GM19397 (cell line): Measurements from ENCODE around the gene ACOT8.
A peak's percentile ranks its signal among the peaks of the same experiment; 100 is the strongest.
"Not testable (repeated sequence)": the region's sequence is repeated elsewhere in the genome, so short reads cannot be mapped to it uniquely, and the experiment has no call there.

Source experiments
- ATAC-seq: cut with Tn5 transposase; IDR thresholded peaks from one replicate; pipeline ENCODE4 v1.9.1; 2021; ENCODE audit warnings: mild to moderate bottlenecking, moderate library complexity; ENCODE audit not compliant: unreplicated experiment

ACOT8 gene

DNA sequence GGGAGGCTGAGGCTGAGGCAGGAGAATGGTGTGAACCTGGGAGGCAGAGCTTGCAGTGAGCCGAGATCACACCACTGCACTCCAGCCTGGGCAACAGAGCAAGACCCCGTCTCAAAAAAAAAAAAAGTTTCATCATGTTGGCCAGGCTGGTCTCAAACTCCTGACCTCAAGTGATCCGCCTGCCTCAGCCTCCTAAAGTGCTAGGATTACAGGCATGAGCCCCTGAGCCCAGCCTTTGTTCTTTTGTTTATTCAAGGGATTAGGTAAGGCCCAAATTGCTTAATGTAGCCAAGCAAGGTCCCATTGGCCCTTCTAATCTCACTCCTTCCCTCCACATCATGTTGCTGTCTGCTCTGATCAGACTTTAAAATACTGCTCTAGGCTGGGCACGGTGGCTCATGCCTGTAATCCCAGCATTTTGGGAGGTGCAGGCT is 27.5 kb downstream of the ACOT8 start:
- ATAC-seq, result not testable (repeated sequence)

DNA sequence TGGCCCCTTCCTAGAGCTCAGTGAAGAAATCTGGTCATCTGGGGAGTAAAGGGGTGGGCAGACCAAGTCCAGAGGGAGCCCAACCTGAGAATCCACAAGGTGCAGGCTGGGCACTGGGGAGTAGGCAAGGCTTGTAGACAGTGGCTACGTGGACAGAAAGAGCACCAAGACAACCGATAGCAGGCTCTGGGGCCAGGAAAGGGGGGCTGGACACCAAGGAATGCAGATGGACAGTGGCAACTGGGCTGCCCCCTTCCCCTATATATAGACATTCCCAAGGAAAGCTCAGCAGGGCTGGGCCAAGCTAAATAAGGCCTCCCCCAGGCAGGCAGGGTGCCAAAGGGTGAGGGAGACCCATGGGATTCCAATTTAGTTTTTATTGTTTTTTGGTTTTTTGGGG is 28.6 kb downstream of the ACOT8 start:
- ATAC-seq, result no peak

GRCh38 chr20:45827712-45828111 is 29.5 kb downstream of the ACOT8 start:
- ATAC-seq, result no peak

GRCh38 chr20:45827030-45827652 is 30.1 kb downstream of the ACOT8 start, which contains the start of gene TNNC2:
Gene TNNC2, minus strand, starts transcription at chr20:45827312. Its CDS starts 64 bp downstream, at chr20:45827248.
- no peak for ATAC-seq

DNA sequence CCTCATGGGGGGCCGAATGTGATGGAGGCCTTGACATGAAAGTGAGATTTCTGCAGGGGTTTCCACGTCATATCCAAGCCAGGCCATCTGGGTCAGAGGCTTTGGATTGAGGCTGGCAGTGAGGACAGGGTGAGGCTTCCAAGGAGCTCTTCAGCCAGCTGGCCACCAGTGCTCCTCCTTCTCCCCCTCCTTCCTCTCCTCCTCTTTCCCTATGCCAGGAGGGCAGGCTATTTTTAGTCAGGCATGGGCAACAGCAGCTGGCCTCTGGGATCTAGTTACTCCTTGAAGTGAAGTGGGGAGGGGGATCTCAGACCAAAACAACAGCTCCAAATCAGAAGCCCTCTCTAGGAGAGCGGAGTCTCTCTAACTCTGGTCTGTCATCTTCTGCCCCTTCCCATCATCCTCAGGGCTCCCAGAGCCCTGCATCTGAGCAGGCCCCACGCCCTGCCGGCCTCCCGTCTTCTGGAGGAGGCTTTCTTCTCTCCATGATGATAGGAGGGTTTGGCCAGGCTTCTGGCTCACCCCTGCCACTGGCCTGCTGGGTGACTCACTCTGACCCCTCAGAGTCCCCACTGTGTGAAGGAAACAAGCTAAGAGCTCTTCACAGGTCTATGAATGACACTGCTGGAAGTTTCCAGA is 30.7 kb downstream of the ACOT8 start:
- no peak for ATAC-seq

DNA sequence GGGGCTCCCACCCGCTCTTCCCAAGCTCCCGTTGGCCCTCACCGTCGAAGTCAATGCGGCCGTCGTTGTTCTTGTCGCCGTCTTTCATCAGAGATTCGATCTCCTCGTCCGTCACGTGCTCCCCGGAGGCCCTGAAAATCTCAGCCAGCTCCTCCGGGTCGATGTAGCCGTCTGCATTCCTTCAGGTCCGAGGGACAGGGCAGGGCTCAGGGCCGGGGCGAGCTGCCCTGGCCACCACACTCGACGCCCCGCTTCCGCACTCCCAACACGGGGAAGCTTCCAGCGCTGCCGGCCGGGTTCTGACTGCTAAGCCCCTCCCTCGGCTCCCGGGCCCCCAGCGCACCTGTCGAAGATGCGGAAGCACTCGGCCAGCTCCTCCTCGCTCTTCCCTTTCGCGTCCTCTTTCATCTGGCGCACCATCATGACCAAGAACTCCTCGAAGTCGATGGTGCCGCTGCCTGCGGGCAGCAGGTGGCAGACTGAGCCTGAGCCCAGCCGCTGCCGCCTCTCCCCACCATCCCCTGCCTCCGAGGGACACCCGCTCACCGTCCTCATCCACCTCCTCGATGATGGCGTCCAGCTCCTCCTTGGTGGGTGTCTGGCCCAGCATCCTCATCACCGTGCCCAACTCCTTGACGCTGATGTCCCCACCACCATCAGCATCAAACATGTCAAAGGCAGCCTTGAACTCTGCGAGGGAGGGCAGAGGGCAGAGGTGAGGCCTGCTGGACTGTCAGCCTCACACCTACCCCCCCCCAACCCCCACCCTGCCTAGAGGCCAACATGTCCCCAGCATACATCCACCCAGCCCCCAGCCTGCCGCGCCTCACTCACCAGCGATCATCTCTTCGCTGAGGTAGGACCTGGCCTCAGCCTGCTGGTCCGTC is 33.0 kb downstream of the ACOT8 start:
- no peak for ATAC-seq

DNA sequence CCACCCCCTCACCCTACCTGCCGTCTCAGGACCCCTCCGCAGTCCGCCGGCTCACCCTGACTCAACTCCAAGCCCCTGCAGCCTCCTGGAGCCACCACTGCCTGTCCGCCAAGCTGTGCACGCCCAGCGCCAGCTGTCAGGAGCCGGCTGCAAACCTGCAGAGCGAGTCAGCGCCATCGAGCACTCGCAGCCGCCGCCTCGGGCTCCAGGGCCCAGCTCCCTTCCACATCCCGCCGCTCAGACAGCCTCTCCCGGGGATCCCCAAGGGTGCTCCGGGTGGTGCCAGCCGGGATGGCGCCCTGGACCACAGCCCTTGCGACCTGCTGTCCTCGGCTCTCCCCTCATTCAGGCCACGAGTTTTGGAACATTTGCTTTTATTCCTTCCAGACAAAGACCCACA is 34.3 kb downstream of the ACOT8 start:
- ATAC-seq, result no peak

GRCh38 chr20:45821947-45822346 is 35.2 kb downstream of the ACOT8 start:
- ATAC-seq, result no peak

- no peak for ATAC-seq
Observed at GRCh38 chr20:45819466-45819865, 37.7 kb downstream of the ACOT8 start.

- ATAC-seq, result no peak
Observed at GRCh38 chr20:45818239-45818638, 39.0 kb downstream of the ACOT8 start.

- no peak for ATAC-seq
Observed at GRCh38 chr20:45817376-45818194, 39.6 kb downstream of the ACOT8 start.

- no peak for ATAC-seq
Observed at GRCh38 chr20:45816951-45817350, 40.2 kb downstream of the ACOT8 start.

- no peak for ATAC-seq
Observed at GRCh38 chr20:45814314-45814713, 42.9 kb downstream of the ACOT8 start.

DNA sequence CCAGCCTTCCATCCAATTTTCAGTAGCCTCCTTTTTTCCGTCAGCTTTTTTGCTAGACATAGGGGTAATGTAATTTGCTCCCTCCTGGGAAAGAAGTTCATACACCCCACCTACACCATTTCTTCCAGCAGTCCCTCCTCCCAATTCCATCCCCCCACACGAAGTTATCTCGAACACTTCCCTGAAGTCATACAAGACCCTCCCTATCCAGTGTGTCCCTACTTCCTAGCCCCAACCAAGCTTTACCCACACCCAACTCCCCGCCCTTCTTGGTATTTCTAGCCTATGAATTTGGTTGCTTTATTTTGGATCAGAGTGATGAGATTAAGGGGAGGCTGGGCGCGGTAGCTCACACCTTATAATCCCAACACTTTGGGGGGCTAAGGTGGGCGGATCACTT is 43.7 kb downstream of the ACOT8 start:
- no peak for ATAC-seq

- ATAC-seq, result no peak
Observed at GRCh38 chr20:45813006-45813340, 44.2 kb downstream of the ACOT8 start.

DNA sequence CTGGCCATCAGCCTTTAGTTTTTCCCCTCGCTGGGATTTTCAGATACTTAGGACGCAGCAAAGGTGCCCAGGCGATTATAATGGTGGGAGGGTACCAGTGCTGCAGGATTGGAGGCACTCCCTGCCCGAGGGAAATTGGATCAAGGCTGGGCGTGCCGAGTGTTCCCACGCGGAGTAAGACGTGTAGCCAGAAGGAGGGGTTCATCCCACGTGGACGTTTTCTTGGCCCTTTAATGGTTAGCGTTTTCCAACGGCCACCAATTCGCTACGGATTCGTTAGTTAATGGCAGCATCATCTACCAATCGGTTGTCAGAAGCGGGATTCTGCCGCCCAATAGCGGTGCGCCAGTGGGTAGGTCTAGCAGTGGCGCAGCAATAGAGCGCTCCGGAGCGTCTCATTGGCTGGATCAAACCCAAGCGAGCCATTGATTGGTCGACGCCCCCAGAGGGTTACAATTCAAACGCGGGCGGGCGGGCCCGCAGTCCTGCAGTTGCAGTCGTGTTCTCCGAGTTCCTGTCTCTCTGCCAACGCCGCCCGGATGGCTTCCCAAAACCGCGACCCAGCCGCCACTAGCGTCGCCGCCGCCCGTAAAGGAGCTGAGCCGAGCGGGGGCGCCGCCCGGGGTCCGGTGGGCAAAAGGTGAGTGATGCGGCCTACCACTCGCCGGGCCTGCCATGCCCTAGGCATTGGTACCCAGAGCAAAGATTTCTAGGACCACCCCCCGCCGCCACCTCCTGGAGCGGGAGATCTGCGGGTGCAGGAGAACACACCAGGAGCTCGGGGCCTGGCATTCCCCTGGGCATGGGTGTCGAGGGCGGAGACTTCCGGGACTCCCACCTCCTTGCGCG is 44.8 kb downstream of the ACOT8 start, which contains the start of gene UBE2C:
TSS of gene UBE2C (plus strand) at position 488 of the 849 bp plus-strand sequence. CDS start at position 540, 52 bp downstream.
- peak; percentile 98 for ATAC-seq

DNA sequence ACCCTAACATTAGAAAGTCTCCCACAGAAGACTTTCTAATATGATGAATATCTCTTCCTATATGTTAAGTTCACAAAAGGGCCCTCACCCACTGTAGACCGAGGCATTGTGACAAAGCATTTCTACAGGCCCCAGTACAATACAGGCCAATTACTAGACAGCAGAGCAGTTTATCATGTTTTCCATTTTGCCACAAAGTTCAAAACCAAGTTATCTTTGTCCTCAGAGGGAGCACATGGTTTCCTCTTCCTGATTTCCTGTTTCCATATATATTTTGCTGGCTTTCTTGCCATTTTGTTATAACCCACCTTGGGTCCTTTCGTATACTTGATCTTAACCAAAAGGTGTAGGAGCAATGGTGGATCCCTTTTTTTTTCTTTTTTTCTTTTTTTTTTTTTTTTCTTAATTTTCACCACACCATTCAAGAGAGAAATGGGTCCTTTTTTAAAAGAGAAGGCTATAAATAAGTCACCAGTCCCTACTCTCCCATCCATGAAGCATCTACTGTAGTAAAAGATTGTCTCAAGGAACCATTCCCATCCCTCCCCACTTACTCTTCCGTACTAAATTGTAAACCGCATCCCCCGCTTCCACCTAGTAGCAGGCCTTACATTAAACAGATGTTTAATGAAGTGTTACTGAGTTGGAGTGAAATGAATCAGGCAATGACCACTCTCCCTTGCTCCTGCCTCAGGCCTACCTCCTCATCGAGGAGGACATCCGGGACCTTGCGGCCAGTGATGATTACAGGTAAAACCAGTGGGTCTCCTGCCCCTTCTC is 46.8 kb downstream of the ACOT8 start:
- ATAC-seq, result no peak

- ATAC-seq, result no peak
Observed at GRCh38 chr20:45801851-45802250, 55.3 kb downstream of the ACOT8 start.
